ENCODE measurements around the gene GNG7. TPM values are rescaled to one million over a fixed set of nuclear protein-coding genes. Genes with fewer than 3 reads are reported as not detected.

The GNG7 gene
- total RNA-seq, 1 experiment from 2014 or later = 1.1 TPM

GRCh38 chr19:2732883-2733282 is 30.4 kb upstream of the GNG7 start:
- no peak overlapping the region for H3K4me2 ChIP-seq (ENCODE audit: low read length)
- no peak overlapping the region for H3K27ac ChIP-seq (ENCODE audit: low read length)
- H4K20me1 ChIP-seq (ENCODE audit: low read length) = no peaks in the 10 kb centered on the region
- no peak overlapping the region for H3K4me3 ChIP-seq (ENCODE audit: low read length)
- BruUV-seq (replicated peaks) = no TSS peak
- TF ChIP-seq EZH2phosphoT487 (IDR thresholded peaks at IDR 0.05; ENCODE audit: borderline replicate concordance, low read length) = no peak
- ChIA-PET POLR2A (ENCODE audit: unreplicated experiment) (no interaction called here), CTCF (no interaction called here)
- H3K9me3 ChIP-seq (ENCODE audit: low read length) = no peaks in the 10 kb centered on the region
- no peaks in the 10 kb centered on the region for H3K9me2 ChIP-seq (replicated peaks; ENCODE audit: low read length)
- H3K79me2 ChIP-seq (ENCODE audit: low read length) = no peaks in the 10 kb centered on the region
- H3K9ac ChIP-seq (ENCODE audit: low read length) = no peak overlapping the region
- ATAC-seq (no peak), DNase-seq (no peak)
- peaks cover under 1% of the 10 kb centered on the region; the same call in 1 of the 2 replicates for H3K4me1 ChIP-seq (ENCODE audit: insufficient read depth, low read length)
- H3K27me3 ChIP-seq (ENCODE audit: low read length) = no peaks in the 10 kb centered on the region
- H3K36me3 ChIP-seq (ENCODE audit: low read depth, low read length) = peaks cover 12% of the 10 kb centered on the region
- no peaks in the 10 kb centered on the region for H3F3A ChIP-seq (ENCODE audit: low read length, unreplicated experiment)
- intact Hi-C loops (cut with micrococcal nuclease) = no loop called here
- H2AFZ ChIP-seq (ENCODE audit: low read length) = no peak overlapping the region

- no peak for TF ChIP-seq EZH2 (IDR thresholded peaks at IDR 0.05; ENCODE audit: low read length, unreplicated experiment)
- no peak for TF ChIP-seq EZH2phosphoT487 (IDR thresholded peaks at IDR 0.05; ENCODE audit: borderline replicate concordance, low read length)
- TF ChIP-seq CTCF (conservative IDR thresholded peaks at IDR 0.05; ENCODE audit: low read depth, low read length) = no peak
- ChIA-PET CTCF (no interaction called here), POLR2A (ENCODE audit: unreplicated experiment) (no interaction called here)
- H3F3A ChIP-seq (ENCODE audit: low read length, unreplicated experiment) = no peaks in the 10 kb centered on the region
- H4K20me1 ChIP-seq (ENCODE audit: low read length) = no peaks in the 10 kb centered on the region
- no peaks in the 10 kb centered on the region for H3K9me3 ChIP-seq (ENCODE audit: low read length)
- H3K4me1 ChIP-seq (ENCODE audit: insufficient read depth, low read length) = peaks cover 6% of the 10 kb centered on the region
- ATAC-seq (no peak), DNase-seq (no peak)
- no peak overlapping the region for H3K9ac ChIP-seq (ENCODE audit: low read length)
- H3K79me2 ChIP-seq (ENCODE audit: low read length) = no peaks in the 10 kb centered on the region
- H3K4me3 ChIP-seq (ENCODE audit: low read length) = no peak overlapping the region
- H3K36me3 ChIP-seq (ENCODE audit: low read depth, low read length) = peaks cover 12% of the 10 kb centered on the region
- intact Hi-C loops (cut with micrococcal nuclease) = no loop called here
- no TSS peak for BruUV-seq (replicated peaks)
- no peak overlapping the region for H3K27ac ChIP-seq (ENCODE audit: low read length)
- no peaks in the 10 kb centered on the region for H3K9me2 ChIP-seq (replicated peaks; ENCODE audit: low read length)
- H2AFZ ChIP-seq (ENCODE audit: low read length) = no peak overlapping the region
- no peak overlapping the region for H3K4me2 ChIP-seq (ENCODE audit: low read length)
- no peaks in the 10 kb centered on the region for H3K27me3 ChIP-seq (ENCODE audit: low read length)
Measured at GRCh38 chr19:2732157-2732725, 29.7 kb upstream of the GNG7 start.

- Histone ChIP-seq H3K9me3 (ENCODE audit: low read length) (no peaks in the 10 kb centered on the region), H3K36me3 (ENCODE audit: low read depth, low read length) (peaks cover 4% of the 10 kb centered on the region), H3K4me3 (ENCODE audit: low read length) (no peak overlapping the region), H3K27me3 (ENCODE audit: low read length) (no peaks in the 10 kb centered on the region), H3K79me2 (ENCODE audit: low read length) (no peaks in the 10 kb centered on the region), H3K9ac (ENCODE audit: low read length) (no peak overlapping the region), H3K9me2 (replicated peaks; ENCODE audit: low read length) (no peaks in the 10 kb centered on the region), H4K20me1 (ENCODE audit: low read length) (no peaks in the 10 kb centered on the region), H3K27ac (ENCODE audit: low read length) (no peak overlapping the region), H3K4me1 (ENCODE audit: insufficient read depth, low read length) (peaks cover 13% of the 10 kb centered on the region), H2AFZ (ENCODE audit: low read length) (no peak overlapping the region), H3K4me2 (ENCODE audit: low read length) (no peak overlapping the region), H3F3A (ENCODE audit: low read length, unreplicated experiment) (no peaks in the 10 kb centered on the region)
- ATAC-seq (no peak), DNase-seq (no peak)
- TF ChIP-seq EZH2phosphoT487 (IDR thresholded peaks at IDR 0.05; ENCODE audit: borderline replicate concordance, low read length) (no peak), EZH2 (IDR thresholded peaks at IDR 0.05; ENCODE audit: low read length, unreplicated experiment) (no peak), CTCF (conservative IDR thresholded peaks at IDR 0.05; ENCODE audit: low read depth, low read length) (no peak)
- BruUV-seq (replicated peaks) = no TSS peak
- ChIA-PET CTCF (no interaction called here), POLR2A (ENCODE audit: unreplicated experiment) (no interaction called here)
- intact Hi-C loops (cut with micrococcal nuclease) = no loop called here
Measured at GRCh38 chr19:2731181-2731995, 28.9 kb upstream of the GNG7 start.
